Transverse colon (tissue), 4 donors: ENCODE results near the gene SLC15A5. TPM values are rescaled to one million over a fixed set of nuclear protein-coding genes. Genes with fewer than 3 reads are reported as not detected.

ENCODE experiments used
- DNase-seq: peaks from one replicate; pipeline ENCODE4 v3.0.0-alpha.2; 2019
- H3K27ac ChIP-seq, 4 donors: fragments of 200-600 bp; sonication (generic); 2 replicates each; pipeline ENCODE4 v1.5.1; 2016 to 2018; ENCODE audit warnings: inconsistent platforms in 4 of 4
- H3K27me3 ChIP-seq: fragments of 200-600 bp; sonication (generic); 2 replicates; pipeline ENCODE4 v1.5.1; 2017; ENCODE audit warnings: inconsistent platforms
- H3K36me3 ChIP-seq, 4 donors: fragments of 200-600 bp; sonication (generic); 2 replicates each; pipeline ENCODE4 v1.5.1; 2017 to 2019; ENCODE audit warnings: inconsistent platforms in 4 of 4
- H3K4me1 ChIP-seq, 4 donors: fragments of 200-600 bp; sonication (generic); 2 replicates each; pipeline ENCODE4 v1.5.1; 2017 to 2020; ENCODE audit warnings: inconsistent platforms in 4 of 4
- H3K4me3 ChIP-seq, 4 donors: fragments of 200-600 bp; sonication (generic); 1 replicate in 1 of 4; 2 replicates in 3 of 4; pipeline versions ENCODE4 v1.5.1 to v1.6.1; 2017 to 2019; ENCODE audit warnings: inconsistent platforms in 4 of 4
- H3K9me3 ChIP-seq, 2 donors: fragments of 200-600 bp; sonication (generic); 2 replicates each; pipeline ENCODE4 v1.5.1; 2017 to 2019; ENCODE audit warnings: inconsistent platforms in 2 of 2
- EP300 ChIP-seq: sonication (generic); formaldehyde crosslinking; IDR thresholded peaks from one replicate; pipeline ENCODE4 v1.6.1; 2017; ENCODE audit warnings: antibody characterized with exemption, low read depth
- POLR2A ChIP-seq: fragments of 450-650 bp; IDR thresholded peaks from one replicate; pipeline ENCODE4 v1.6.1; 2016; ENCODE audit warnings: antibody characterized with exemption, mild to moderate bottlenecking, moderate library complexity
- POLR2AphosphoS5 ChIP-seq, 3 donors: sonication (generic); formaldehyde crosslinking; IDR thresholded peaks; one replicate each; pipeline ENCODE4 v1.6.1; 2016; ENCODE audit warnings: antibody characterized with exemption in 3 of 3
- WGBS, 2 donors: methylation state at CpG; one replicate each; pipeline ENCODE4 v1.1.5; 2018; ENCODE audit warnings: low coverage in 1 of 2; 5-methylcytosine and 5-hydroxymethylcytosine counted together
- in situ Hi-C, 4 donors: fragments of 200-750 bp; cut with MboI; loops; one replicate each; pipeline versions ENCODE4 v1.15.0 to v1.15.1; 2017; ENCODE audit warnings: low sequenced_read_pairs in 3 of 4, low pct_ligation_motif_present in 1 of 4, low pct_unique_long_range_greater_than_20kb in 1 of 4
- intact Hi-C: fragments of 100-400 bp; cut with DNase I; formaldehyde crosslinking; loops from one replicate; pipeline ENCODE4 v1.15.1; 2023; ENCODE audit warnings: low total_unique reads
- total RNA-seq, 4 donors: library from RNA; depleted of rRNA; stranded (reverse); fragments of >200 nt; gene quantifications; one replicate each; pipeline ENCODE4 v1.1.0, GENCODE V29; 2016
- TF ChIP-seq, protein P1 (sequence below), 5 experiments: fragments of 200-600 bp in 3 of 5; fragments of 450-650 bp in 2 of 5; sonication (generic) in 3 of 5; IDR thresholded peaks; 1 replicate in 2 of 5; 2 replicates in 3 of 5; pipeline ENCODE4 v1.5.1; 2016 to 2017; ENCODE audit warnings: antibody characterized with exemption in 5 of 5, inconsistent platforms in 3 of 5, mild to moderate bottlenecking in 2 of 5, moderate library complexity in 1 of 5

SLC15A5 gene
- total RNA-seq, 4 donors from 2014 or later, result not detected

DNA sequence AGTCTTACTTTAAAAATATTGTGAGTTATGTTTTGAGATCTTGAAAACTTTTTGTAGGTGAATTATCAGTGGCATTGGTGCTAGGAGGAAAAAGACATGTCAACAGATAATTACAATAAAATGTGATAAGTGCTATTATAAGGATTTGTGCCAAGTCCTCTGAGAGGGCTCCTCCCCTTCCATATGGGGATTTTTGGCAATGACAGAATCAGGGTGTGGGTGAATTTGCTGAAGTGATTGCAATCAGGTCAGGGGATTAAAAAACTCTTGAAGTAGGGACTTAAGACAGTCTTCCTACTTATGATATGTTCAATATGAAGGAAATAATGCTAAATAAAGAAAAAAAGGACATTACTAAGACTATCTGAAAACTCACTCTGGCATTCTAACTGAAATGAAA is 122.5 kb downstream of the SLC15A5 start:
- DNase-seq, result no peak
- Histone ChIP-seq H3K4me3 (no peak overlapping the region), H3K27ac (no peak overlapping the region), H3K36me3 (no peaks in the 10 kb centered on the region), H3K27me3 (no peaks in the 10 kb centered on the region), H3K9me3 (no peaks in the 10 kb centered on the region), H3K4me1 (peaks cover 0 to 2% (median 0%) of the 10 kb centered on the region in 4 donors)
- TF ChIP-seq, protein P1, sequence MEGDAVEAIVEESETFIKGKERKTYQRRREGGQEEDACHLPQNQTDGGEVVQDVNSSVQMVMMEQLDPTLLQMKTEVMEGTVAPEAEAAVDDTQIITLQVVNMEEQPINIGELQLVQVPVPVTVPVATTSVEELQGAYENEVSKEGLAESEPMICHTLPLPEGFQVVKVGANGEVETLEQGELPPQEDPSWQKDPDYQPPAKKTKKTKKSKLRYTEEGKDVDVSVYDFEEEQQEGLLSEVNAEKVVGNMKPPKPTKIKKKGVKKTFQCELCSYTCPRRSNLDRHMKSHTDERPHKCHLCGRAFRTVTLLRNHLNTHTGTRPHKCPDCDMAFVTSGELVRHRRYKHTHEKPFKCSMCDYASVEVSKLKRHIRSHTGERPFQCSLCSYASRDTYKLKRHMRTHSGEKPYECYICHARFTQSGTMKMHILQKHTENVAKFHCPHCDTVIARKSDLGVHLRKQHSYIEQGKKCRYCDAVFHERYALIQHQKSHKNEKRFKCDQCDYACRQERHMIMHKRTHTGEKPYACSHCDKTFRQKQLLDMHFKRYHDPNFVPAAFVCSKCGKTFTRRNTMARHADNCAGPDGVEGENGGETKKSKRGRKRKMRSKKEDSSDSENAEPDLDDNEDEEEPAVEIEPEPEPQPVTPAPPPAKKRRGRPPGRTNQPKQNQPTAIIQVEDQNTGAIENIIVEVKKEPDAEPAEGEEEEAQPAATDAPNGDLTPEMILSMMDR (IDR thresholded peaks at IDR 0.05), result no peak
- TF ChIP-seq POLR2A (no peak), POLR2AphosphoS5 (IDR thresholded peaks at IDR 0.05) (no peak), EP300 (no peak)
- in situ Hi-C loops (no loop called here), intact Hi-C loops (no loop called here)

- H3K4me3 ChIP-seq, result no peak overlapping the region
- 88 to 89% methylated on average over 5 to 6 of the region's 6 CpGs for WGBS, 2 donors
- in situ Hi-C loops (no loop called here), intact Hi-C loops (no loop called here)
- no peak overlapping the region for H3K27ac ChIP-seq
- no peaks in the 10 kb centered on the region for H3K36me3 ChIP-seq
- no peaks in the 10 kb centered on the region for H3K27me3 ChIP-seq
- H3K4me1 ChIP-seq, result peaks cover 0 to 2% (median 0%) of the 10 kb centered on the region in 4 donors
- H3K9me3 ChIP-seq, result no peaks in the 10 kb centered on the region
- no peak for DNase-seq
- TF ChIP-seq POLR2AphosphoS5 (IDR thresholded peaks at IDR 0.05) (no peak), POLR2A (no peak), EP300 (no peak)
- TF ChIP-seq, protein P1 (IDR thresholded peaks at IDR 0.05), result no peak
Observed at GRCh38 chr12:16152885-16153673, 124.4 kb downstream of the SLC15A5 start.

DNA sequence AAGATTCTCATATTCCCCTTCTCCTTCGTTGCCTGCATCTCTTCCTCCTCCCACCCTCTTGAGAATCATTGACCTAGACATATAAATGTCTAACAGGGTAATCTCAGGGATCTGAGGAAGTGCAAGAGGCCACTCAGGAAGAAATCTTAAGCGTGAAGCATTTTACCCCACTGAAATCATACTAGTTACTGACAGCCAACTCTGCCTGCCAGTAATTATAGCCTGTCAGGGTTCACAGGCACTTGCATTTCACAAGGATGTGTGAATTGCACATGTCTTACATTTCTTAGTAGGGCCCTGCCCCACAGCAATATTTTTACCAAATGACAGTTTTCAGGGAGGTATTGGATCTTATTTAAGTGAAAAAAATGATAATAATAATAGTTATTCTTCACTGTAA is 127.2 kb downstream of the SLC15A5 start:
- Histone ChIP-seq H3K4me3 (no peak overlapping the region), H3K27ac (no peak overlapping the region), H3K36me3 (no peaks in the 10 kb centered on the region), H3K9me3 (no peaks in the 10 kb centered on the region), H3K27me3 (no peaks in the 10 kb centered on the region), H3K4me1 (peaks cover 0 to 2% (median 0%) of the 10 kb centered on the region in 4 donors)
- intact Hi-C loops (no loop called here), in situ Hi-C loops (no loop called here)
- TF ChIP-seq EP300 (no peak), POLR2AphosphoS5 (IDR thresholded peaks at IDR 0.05) (no peak), POLR2A (no peak)
- TF ChIP-seq, protein P1 (IDR thresholded peaks at IDR 0.05), result no peak
- 35% methylated on average over 2 of the region's 2 CpGs; no CpG with 5 or more reads in 1 of the 2 donors for WGBS, 2 donors
- DNase-seq, result no peak

DNA sequence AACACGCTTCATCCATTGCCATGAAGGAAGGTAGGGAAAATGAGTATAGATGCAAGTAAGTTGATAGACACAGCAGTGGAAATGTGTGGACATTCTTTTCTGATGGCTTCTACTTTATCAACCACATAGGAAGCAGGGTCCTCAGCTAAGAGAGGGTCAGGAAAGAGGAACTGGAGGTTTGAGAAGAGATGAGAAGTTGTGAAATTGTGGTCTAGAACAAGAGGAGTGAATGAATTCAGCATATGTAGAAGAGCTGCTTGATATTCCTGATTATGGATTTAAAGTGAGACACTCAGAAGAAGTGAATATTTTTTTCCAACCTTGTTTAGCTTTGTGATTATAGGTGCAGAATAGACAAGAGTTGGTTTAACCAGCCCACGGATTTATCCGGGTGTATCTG is 128.5 kb downstream of the SLC15A5 start:
- no peak overlapping the region for H3K4me3 ChIP-seq
- H3K27ac ChIP-seq, result no peak overlapping the region
- in situ Hi-C loops (no loop called here), intact Hi-C loops (no loop called here)
- no peaks in the 10 kb centered on the region for H3K36me3 ChIP-seq
- 90 to 93% methylated on average over 3 of the region's 3 CpGs for WGBS, 2 donors
- no peaks in the 10 kb centered on the region for H3K27me3 ChIP-seq
- DNase-seq, result no peak
- TF ChIP-seq EP300 (no peak), POLR2A (no peak), POLR2AphosphoS5 (IDR thresholded peaks at IDR 0.05) (no peak)
- TF ChIP-seq, protein P1 (IDR thresholded peaks at IDR 0.05), result no peak
- no peaks in the 10 kb centered on the region for H3K4me1 ChIP-seq
- no peaks in the 10 kb centered on the region for H3K9me3 ChIP-seq

Other genes starting within 250 kb of the SLC15A5 start
- 1,000 to 10,000 TPM in 1 of 4 donors, 100 to 1,000 TPM in 2, 10 to 100 TPM in 1; 58.7 to 1,102 (median 246) TPM for gene MGST1, start 70.0 kb upstream of the SLC15A5 start, total RNA-seq